SJSA1 (cell line): ENCODE data around the gene SH3BP2. TPM values are rescaled to one million over a fixed set of nuclear protein-coding genes. Genes with fewer than 3 reads are reported as not detected.

Experiments
- DNase-seq, 2 experiments: peaks; one replicate each; pipeline ENCODE4 v3.0.0-alpha.2; 2015 to 2020; ENCODE audit warnings: low spot score in 2 of 2, low read depth in 1 of 2
- H3K27ac ChIP-seq: fragments of 250-450 bp; sonication (Bioruptor Pico); 2 replicates; pipeline ENCODE4 v1.5.1; 2020; ENCODE audit warnings: mild to moderate bottlenecking, moderate library complexity
- H3K27me3 ChIP-seq: fragments of 250-450 bp; sonication (Bioruptor Pico); replicated peaks from 2 replicates; pipeline ENCODE4 v1.5.1; 2020; ENCODE audit warnings: mild to moderate bottlenecking, moderate library complexity
- H3K36me3 ChIP-seq: fragments of 250-450 bp; sonication (Bioruptor Pico); 2 replicates; pipeline ENCODE4 v1.5.1; 2020; ENCODE audit warnings: mild to moderate bottlenecking
- H3K4me1 ChIP-seq: fragments of 250-450 bp; sonication (Bioruptor Pico); replicated peaks from 2 replicates; pipeline ENCODE4 v1.6.1; 2021; ENCODE audit warnings: mild to moderate bottlenecking
- H3K4me3 ChIP-seq: fragments of 250-450 bp; sonication (Bioruptor Pico); 2 replicates; pipeline ENCODE4 v1.5.1; 2020; ENCODE audit warnings: mild to moderate bottlenecking
- H3K9me3 ChIP-seq: fragments of 250-450 bp; sonication (Bioruptor Pico); replicated peaks from 2 replicates; pipeline ENCODE4 v1.5.1; 2020; ENCODE audit warnings: mild to moderate bottlenecking
- total RNA-seq: library from RNA; depleted of rRNA; stranded (reverse); fragments of >200 nt; shearing (Covaris generic); gene quantifications from 2 replicates; pipeline ENCODE4 v1.2.3, GENCODE V29; 2014

The SH3BP2 gene
- total RNA-seq, 1 experiment from 2014 or later = 7.6 TPM

- no peaks in the 10 kb centered on the region for H3K27me3 ChIP-seq
- H3K36me3 ChIP-seq = no peaks in the 10 kb centered on the region; the same call in 1 of the 2 replicates
- DNase-seq = no peak
- no peak overlapping the region for H3K4me3 ChIP-seq
- H3K4me1 ChIP-seq = peaks cover 6% of the 10 kb centered on the region; the same call in 1 of the 2 replicates
- no peak overlapping the region for H3K27ac ChIP-seq
- H3K9me3 ChIP-seq = no peaks in the 10 kb centered on the region
Measured at GRCh38 chr4:2858451-2859217, 65.7 kb downstream of the SH3BP2 start.

- Histone ChIP-seq H3K36me3 (no peaks in the 10 kb centered on the region; the same call in 1 of the 2 replicates), H3K4me1 (peaks cover 6% of the 10 kb centered on the region; the same call in 1 of the 2 replicates), H3K27me3 (no peaks in the 10 kb centered on the region), H3K27ac (no peak overlapping the region), H3K4me3 (no peak overlapping the region), H3K9me3 (no peaks in the 10 kb centered on the region)
- DNase-seq = no peak
Measured at GRCh38 chr4:2859514-2859913, 66.6 kb downstream of the SH3BP2 start.

- Histone ChIP-seq H3K27me3 (no peaks in the 10 kb centered on the region), H3K36me3 (no peaks in the 10 kb centered on the region), H3K4me3 (no peak overlapping the region), H3K4me1 (peaks cover 6% of the 10 kb centered on the region; the same call in 1 of the 2 replicates), H3K27ac (no peak overlapping the region), H3K9me3 (no peaks in the 10 kb centered on the region)
- DNase-seq = no peak
Measured at GRCh38 chr4:2860391-2861348, 67.8 kb downstream of the SH3BP2 start.

GRCh38 chr4:2861631-2862436 lies 68.9 kb downstream of the SH3BP2 start:
- H3K27me3 ChIP-seq = no peaks in the 10 kb centered on the region

GRCh38 chr4:2862528-2862927 lies 69.6 kb downstream of the SH3BP2 start:
- peak in 1 of 2 experiments; percentile 19 for DNase-seq
- Histone ChIP-seq H3K4me1 (peaks cover 13% of the 10 kb centered on the region), H3K27me3 (no peaks in the 10 kb centered on the region), H3K9me3 (no peaks in the 10 kb centered on the region), H3K4me3 (no peak overlapping the region), H3K36me3 (no peaks in the 10 kb centered on the region), H3K27ac (no peak overlapping the region)

More at GRCh38 chr4:2861631-2862436, 68.9 kb downstream of the SH3BP2 start:
- H3K27ac ChIP-seq = no peak overlapping the region
- H3K9me3 ChIP-seq = no peaks in the 10 kb centered on the region
- no peak for DNase-seq
- H3K4me3 ChIP-seq = no peak overlapping the region
- H3K4me1 ChIP-seq = peaks cover 6% of the 10 kb centered on the region
- no peaks in the 10 kb centered on the region for H3K36me3 ChIP-seq

- Histone ChIP-seq H3K9me3 (no peaks in the 10 kb centered on the region), H3K36me3 (no peaks in the 10 kb centered on the region), H3K27me3 (no peaks in the 10 kb centered on the region), H3K27ac (no peak overlapping the region), H3K4me3 (no peak overlapping the region), H3K4me1 (peaks cover 19% of the 10 kb centered on the region)
- no peak for DNase-seq
Measured at GRCh38 chr4:2863649-2864048, 70.8 kb downstream of the SH3BP2 start.

GRCh38 chr4:2865196-2865780 lies 72.4 kb downstream of the SH3BP2 start:
- DNase-seq = no peak
- H3K9me3 ChIP-seq = no peaks in the 10 kb centered on the region
- H3K27ac ChIP-seq = no peak overlapping the region
- H3K27me3 ChIP-seq = no peaks in the 10 kb centered on the region
- H3K4me1 ChIP-seq = peaks cover 19% of the 10 kb centered on the region
- H3K4me3 ChIP-seq = no peak overlapping the region
- H3K36me3 ChIP-seq = no peaks in the 10 kb centered on the region

GRCh38 chr4:2866160-2866861 lies 73.4 kb downstream of the SH3BP2 start:
- no peaks in the 10 kb centered on the region for H3K9me3 ChIP-seq
- peaks cover 19% of the 10 kb centered on the region for H3K4me1 ChIP-seq
- no peak for DNase-seq
- H3K36me3 ChIP-seq = no peaks in the 10 kb centered on the region
- H3K27me3 ChIP-seq = no peaks in the 10 kb centered on the region
- no peak overlapping the region for H3K27ac ChIP-seq
- no peak overlapping the region for H3K4me3 ChIP-seq

- Histone ChIP-seq H3K4me3 (no peak overlapping the region), H3K36me3 (no peaks in the 10 kb centered on the region), H3K4me1 (peaks cover 19% of the 10 kb centered on the region), H3K27ac (no peak overlapping the region), H3K27me3 (no peaks in the 10 kb centered on the region), H3K9me3 (no peaks in the 10 kb centered on the region)
- DNase-seq = peak in 1 of 2 experiments; percentile 7
Measured at GRCh38 chr4:2866891-2867290, 74.0 kb downstream of the SH3BP2 start.

GRCh38 chr4:2867758-2868491 lies 75.0 kb downstream of the SH3BP2 start:
- Histone ChIP-seq H3K27ac (no peak overlapping the region), H3K36me3 (no peaks in the 10 kb centered on the region), H3K4me1 (peaks cover 13% of the 10 kb centered on the region), H3K27me3 (no peaks in the 10 kb centered on the region), H3K4me3 (no peak overlapping the region), H3K9me3 (no peaks in the 10 kb centered on the region)
- DNase-seq = peak in 1 of 2 experiments; percentile 4

GRCh38 chr4:2868877-2869487 lies 76.1 kb downstream of the SH3BP2 start:
- DNase-seq = no peak
- Histone ChIP-seq H3K36me3 (no peaks in the 10 kb centered on the region), H3K4me1 (peaks cover 13% of the 10 kb centered on the region), H3K9me3 (no peaks in the 10 kb centered on the region), H3K27me3 (no peaks in the 10 kb centered on the region), H3K27ac (no peak overlapping the region), H3K4me3 (no peak overlapping the region)

GRCh38 chr4:2869659-2870058 lies 76.8 kb downstream of the SH3BP2 start:
- H3K36me3 ChIP-seq = no peaks in the 10 kb centered on the region
- no peaks in the 10 kb centered on the region for H3K27me3 ChIP-seq
- no peak overlapping the region for H3K4me3 ChIP-seq
- peaks cover 13% of the 10 kb centered on the region for H3K4me1 ChIP-seq
- H3K27ac ChIP-seq = no peak overlapping the region
- DNase-seq = no peak
- no peaks in the 10 kb centered on the region for H3K9me3 ChIP-seq
